Endometrium (tissue), 2 donors: ENCODE data around the gene PYY.

Experiments used
- FAIRE-seq: peaks from 2 replicates; lab custom pipeline; 2012; peaks lifted over from hg19 to GRCh38; lab: Jason Lieb, UNC
- donor health status: control.
- donor health status: control.

The PYY gene

GRCh38 chr17:43914451-43914850 lies 39.3 kb downstream of the PYY start:
- no peak for FAIRE-seq

- FAIRE-seq, result no peak
Observed at GRCh38 chr17:43913584-43913983, 40.2 kb downstream of the PYY start.

GRCh38 chr17:43912635-43913304 lies 41.0 kb downstream of the PYY start:
- FAIRE-seq, result no peak

GRCh38 chr17:43911904-43912303 lies 41.8 kb downstream of the PYY start:
- FAIRE-seq, result no peak

- FAIRE-seq, result no peak
Observed at GRCh38 chr17:43909537-43910231, 44.1 kb downstream of the PYY start.

GRCh38 chr17:43907998-43908721 lies 45.6 kb downstream of the PYY start:
- FAIRE-seq, result no peak

GRCh38 chr17:43907425-43907981 lies 46.2 kb downstream of the PYY start, which contains the start of gene MPP2:
MPP2 (minus strand) TSS chr17:43907536; CDS start chr17:43904460, 3,076 bp downstream.
- FAIRE-seq, result no peak

GRCh38 chr17:43906951-43907424 lies 46.8 kb downstream of the PYY start:
- no peak for FAIRE-seq

- FAIRE-seq, result no peak
Observed at GRCh38 chr17:43905985-43906852, 47.5 kb downstream of the PYY start.

GRCh38 chr17:43905400-43905984 lies 48.2 kb downstream of the PYY start:
- FAIRE-seq, result no peak
